AG04450 (cell line): ENCODE measurements around the gene ALOX5. TPM values are rescaled to one million over a fixed set of nuclear protein-coding genes. Genes with fewer than 3 reads are reported as not detected.

Source experiments
- CTCF ChIA-PET: fragments of 300-600, 350-600 bp; formaldehyde crosslinking; extraction: SDS; loops from one replicate; lab custom pipeline; 2022; ENCODE audit warnings: antibody characterized with exemption, inconsistent platforms; lab: Charles Lee
- POLR2A ChIA-PET: fragments of 350-600 bp; formaldehyde crosslinking; extraction: SDS; loops from one replicate; lab custom pipeline; 2021; ENCODE audit warnings: antibody characterized with exemption, inconsistent platforms; lab: Yijun Ruan, JAX
- DNase-seq: peaks from one replicate; pipeline ENCODE4 v3.0.0-alpha.2; 2011; ENCODE audit warnings: low read depth, low spot score
- H3K27ac ChIP-seq: one replicate; pipeline ENCODE4 v1.5.1; 2012; ENCODE audit warnings: low read depth, low read length, control low read depth
- H3K27me3 ChIP-seq: one replicate; pipeline ENCODE4 v1.6.0; 2012; ENCODE audit warnings: low read length; ENCODE audit not compliant: control insufficient read depth, insufficient read depth
- H3K4me3 ChIP-seq: 2 replicates; pipeline ENCODE4 v1.5.1; 2011; ENCODE audit warnings: mild to moderate bottlenecking, low read depth, low read length, control low read depth
- H3K9me3 ChIP-seq: 2 replicates; pipeline ENCODE4 v1.5.1; 2012; ENCODE audit warnings: low read length; ENCODE audit not compliant: control insufficient read depth, insufficient read depth
- CTCF ChIP-seq: IDR thresholded peaks from 2 replicates; pipeline ENCODE4 v1.5.1; 2011; ENCODE audit warnings: low read depth, low read length, control low read depth, inconsistent platforms
- polyA plus RNA-seq: library from polyadenylated mRNA; depleted of rRNA; stranded (reverse); fragments of >200 nt; gene quantifications from 2 replicates; pipeline ENCODE4 v1.2.3, GENCODE V29; 2011

Gene ALOX5
- polyA plus RNA-seq, 1 experiment = not detected

DNA sequence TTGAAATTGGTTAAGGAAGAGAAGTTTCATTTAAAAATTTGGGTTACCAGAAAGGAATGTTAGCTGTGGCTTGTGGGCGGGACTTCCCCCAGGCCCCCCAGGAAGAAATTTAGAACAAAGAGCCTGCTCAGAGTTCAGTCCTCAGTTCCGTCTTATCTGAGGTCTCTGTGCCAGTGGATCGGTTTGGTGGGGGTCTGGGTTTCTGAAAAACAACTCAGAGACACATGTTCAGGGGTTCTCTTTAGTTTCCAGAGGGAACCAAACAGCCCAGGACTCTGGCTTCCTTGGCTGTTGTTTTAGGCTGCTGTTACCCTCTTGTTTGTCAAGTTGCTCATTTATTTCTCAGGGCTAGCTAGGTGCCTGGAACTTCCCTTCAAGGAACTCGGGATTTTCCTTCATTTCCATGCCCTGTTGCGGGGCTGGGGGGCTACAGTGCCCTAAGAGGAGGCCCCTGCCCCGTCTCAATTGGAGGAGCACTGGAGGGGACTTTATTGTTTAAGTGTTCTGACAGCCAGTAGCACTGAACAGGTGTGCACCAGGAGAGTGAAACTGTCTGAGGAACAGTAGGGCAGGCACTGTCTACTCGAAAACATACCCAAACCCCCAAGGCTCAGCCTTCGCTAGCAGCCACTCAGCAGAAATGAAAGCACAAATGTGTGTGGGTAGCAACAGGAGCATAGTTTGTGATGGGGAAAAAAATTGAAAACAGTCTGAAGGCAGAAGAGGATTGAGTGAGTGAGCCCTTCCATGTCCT is 59.9 kb downstream of the ALOX5 start:
- no peaks in the 10 kb centered on the region for H3K9me3 ChIP-seq
- peaks cover 17% of the 10 kb centered on the region for H3K27me3 ChIP-seq
- ChIA-PET CTCF (no interaction called here), POLR2A (no interaction called here)
- H3K27ac ChIP-seq = no peak overlapping the region
- no peak for DNase-seq
- H3K4me3 ChIP-seq = no peak overlapping the region
- TF ChIP-seq CTCF = no peak

DNA sequence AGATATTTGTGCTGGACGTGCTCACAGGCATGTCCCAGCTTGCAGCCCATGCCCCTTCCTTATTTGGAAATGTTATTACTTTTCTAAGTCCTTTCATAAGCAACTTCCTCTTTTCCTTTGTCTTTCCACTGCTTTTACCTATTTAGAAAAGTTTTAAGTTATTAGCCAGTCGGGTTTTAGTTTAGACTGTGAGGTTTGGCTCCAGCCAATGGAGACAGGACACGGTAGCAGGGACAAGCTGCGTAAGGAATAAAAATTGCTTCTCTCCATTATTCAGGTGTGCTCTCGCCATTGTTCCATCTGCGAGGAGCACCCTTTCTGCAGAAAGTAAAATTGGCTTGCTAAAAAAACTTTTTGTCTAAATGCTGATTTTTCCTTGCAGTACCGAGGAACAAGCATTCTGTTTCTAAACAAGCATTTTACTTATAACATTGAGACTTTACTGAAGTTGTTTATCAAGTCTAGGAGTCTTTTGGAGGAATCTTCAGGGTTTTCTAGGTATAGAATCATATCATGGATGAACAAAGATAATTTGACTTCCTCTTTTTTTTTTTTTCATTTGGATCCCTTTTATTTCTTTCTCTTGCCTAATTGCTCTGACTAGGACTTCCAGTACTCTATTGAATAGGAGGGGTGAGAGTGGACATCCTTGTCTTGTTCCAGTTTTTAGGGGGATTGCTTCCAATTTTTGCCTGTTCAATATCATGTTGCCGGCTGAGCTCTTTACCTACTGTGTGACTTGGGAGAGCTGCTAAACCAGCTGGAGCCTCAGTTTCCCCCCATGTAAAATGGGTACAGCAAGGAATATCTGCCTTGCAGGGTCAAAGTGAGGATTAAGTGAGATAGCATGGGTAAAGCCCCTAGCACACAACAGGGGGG is 63.8 kb downstream of the ALOX5 start:
- Histone ChIP-seq H3K4me3 (no peak overlapping the region), H3K9me3 (peaks cover 1% of the 10 kb centered on the region; the same call in 1 of the 2 replicates), H3K27ac (no peak overlapping the region), H3K27me3 (peaks cover 5% of the 10 kb centered on the region)
- TF ChIP-seq CTCF = no peak
- DNase-seq = no peak
- ChIA-PET POLR2A (no interaction called here), CTCF (interaction anchor here (1.2 kb wide), 1 partner anchor 28 kb away, joined by 3 read pairs; no protein-coding TSS in a partner anchor)

DNA sequence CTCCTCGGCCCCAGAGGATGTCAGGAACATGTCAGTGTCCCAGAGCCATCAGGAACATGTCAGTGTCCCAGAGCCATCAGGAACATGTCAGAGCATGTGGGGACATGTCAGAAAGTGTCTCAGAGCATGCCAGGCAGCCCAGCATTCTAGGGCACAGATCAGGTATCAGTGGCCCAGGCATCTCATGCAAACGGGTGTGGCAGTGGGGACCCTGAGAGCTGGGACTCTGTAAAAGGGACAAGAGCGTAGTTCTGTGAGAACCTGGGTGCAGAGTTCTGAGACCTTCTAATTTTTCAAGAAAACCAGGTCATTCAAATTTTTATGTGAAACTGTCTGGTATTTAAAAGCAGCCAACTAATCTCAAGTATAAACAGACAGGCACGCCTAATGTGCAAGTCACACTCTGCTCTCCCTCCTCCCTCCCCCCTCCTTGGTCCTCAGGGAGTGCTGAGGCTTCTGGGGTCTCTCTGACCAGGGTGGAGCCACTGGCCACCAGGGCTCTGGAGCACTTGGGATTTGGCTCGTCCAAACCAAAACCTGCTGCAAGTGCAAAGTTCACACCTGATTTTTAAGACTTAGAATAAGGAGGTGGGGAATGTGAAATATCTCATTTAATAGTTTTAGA is 64.6 kb downstream of the ALOX5 start:
- Histone ChIP-seq H3K9me3 (peaks cover 6% of the 10 kb centered on the region; the same call in 1 of the 2 replicates), H3K27me3 (peaks cover 5% of the 10 kb centered on the region), H3K4me3 (no peak overlapping the region), H3K27ac (no peak overlapping the region)
- no peak for TF ChIP-seq CTCF
- DNase-seq = no peak
- ChIA-PET CTCF (no interaction called here), POLR2A (no interaction called here)

DNA sequence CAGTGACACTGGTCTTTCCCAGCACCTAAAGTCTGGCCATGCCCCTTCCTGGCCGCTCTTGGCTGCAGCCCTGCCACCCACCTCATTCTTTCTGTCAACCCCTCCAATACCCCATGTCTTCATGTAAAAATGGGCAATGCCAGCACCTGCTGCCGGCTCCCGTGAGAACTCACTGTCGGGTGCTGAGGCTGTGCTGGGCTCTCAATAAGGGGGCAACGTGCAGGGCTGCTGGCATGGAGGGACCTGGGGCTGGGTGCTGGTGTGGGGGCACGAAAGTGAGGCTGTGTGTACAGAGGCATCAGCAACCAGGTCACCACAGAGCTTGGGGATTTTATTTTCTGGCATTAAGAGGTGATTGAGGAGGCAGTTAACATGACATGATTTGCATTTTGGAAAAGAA is 65.3 kb downstream of the ALOX5 start:
- no peak overlapping the region for H3K4me3 ChIP-seq
- POLR2A ChIA-PET = no interaction called here
- no peak for TF ChIP-seq CTCF
- DNase-seq = no peak
- H3K9me3 ChIP-seq = peaks cover 6% of the 10 kb centered on the region; the same call in 1 of the 2 replicates
- no peak overlapping the region for H3K27ac ChIP-seq
- H3K27me3 ChIP-seq = peaks cover 3% of the 10 kb centered on the region
- CTCF ChIA-PET = no interaction called here
